Central memory CD8-positive, alpha-beta T cell (primary cell): ENCODE measurements around the gene ALX1.

Source experiments
- ATAC-seq: fragments of 150-1000 bp; cut with Tn5 transposase; replicated peaks from 2 replicates; pipeline ENCODE4 v1.10.0; 2022; ENCODE audit warnings: mild to moderate bottlenecking, moderate FRiP score, moderate number of reproducible peaks; ENCODE audit not compliant: poor library complexity, severe bottlenecking; ENCODE audit errors: extremely low read depth
- DNase-seq, 2 donors: peaks; one replicate each; pipeline ENCODE4 v3.0.0; 2021; ENCODE audit warnings: low spot score in 2 of 2
- H3K27ac Mint-ChIP-seq: one replicate; pipeline ENCODE4 v1.8.0; 2022; ENCODE audit warnings: low read depth, mild to moderate bottlenecking, moderate library complexity, mixed read lengths
- H3K27me3 Mint-ChIP-seq: one replicate; pipeline ENCODE4 v1.8.0; 2022; ENCODE audit warnings: mixed read lengths
- H3K36me3 Mint-ChIP-seq: one replicate; pipeline ENCODE4 v1.8.0; 2022; ENCODE audit warnings: mild to moderate bottlenecking, moderate library complexity, mixed read lengths; ENCODE audit not compliant: insufficient read depth
- H3K4me1 Mint-ChIP-seq: one replicate; pipeline ENCODE4 v1.8.0; 2022; ENCODE audit warnings: mixed read lengths
- H3K4me3 Mint-ChIP-seq: one replicate; pipeline ENCODE4 v1.8.0; 2022; ENCODE audit warnings: mild to moderate bottlenecking, moderate library complexity, mixed read lengths
- H3K9me3 Mint-ChIP-seq: one replicate; pipeline ENCODE4 v1.8.0; 2022; ENCODE audit warnings: mixed read lengths

The ALX1 gene

DNA sequence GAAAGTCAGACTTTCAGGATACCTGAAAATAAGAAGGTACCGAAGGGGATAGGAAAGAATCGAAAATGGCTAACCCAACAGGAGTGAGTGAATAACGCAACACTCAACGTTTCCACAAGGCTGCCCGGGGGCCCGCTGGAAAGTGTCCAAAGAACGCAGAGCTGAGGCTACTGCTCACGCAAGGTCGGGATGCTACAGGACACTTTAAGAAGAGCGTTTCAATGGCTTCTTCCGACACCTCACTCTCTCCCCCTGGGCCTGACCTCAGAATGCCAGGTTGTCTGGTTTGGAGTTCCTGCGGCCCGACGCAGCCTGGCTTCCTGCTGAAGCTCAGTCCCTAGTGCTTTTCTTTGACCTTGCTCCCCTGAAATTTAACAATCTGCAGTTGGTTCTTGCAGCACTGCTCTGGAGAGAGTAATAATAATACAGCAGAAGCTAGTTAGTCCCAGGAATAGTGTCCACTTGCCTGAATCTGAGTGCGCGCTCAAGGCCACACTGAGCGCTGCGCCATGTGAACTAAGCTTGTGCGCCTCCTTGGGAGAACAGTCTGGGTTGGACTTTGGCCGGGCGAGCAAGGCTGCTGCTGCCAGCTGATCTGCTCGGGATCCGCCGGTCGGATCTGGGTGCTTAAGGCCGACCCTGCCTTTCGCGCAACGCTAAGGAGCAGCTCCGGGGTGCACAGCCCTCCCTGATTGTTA lies 2.0 kb upstream of the ALX1 start:
- no peak overlapping the region for H3K27ac Mint-ChIP-seq
- H3K27me3 Mint-ChIP-seq, result no peaks in the 10 kb centered on the region
- DNase-seq (no peak), ATAC-seq (no peak)
- peaks cover 9% of the 10 kb centered on the region for H3K9me3 Mint-ChIP-seq
- H3K4me3 Mint-ChIP-seq, result no peak overlapping the region
- no peaks in the 10 kb centered on the region for H3K36me3 Mint-ChIP-seq
- no peaks in the 10 kb centered on the region for H3K4me1 Mint-ChIP-seq

DNA sequence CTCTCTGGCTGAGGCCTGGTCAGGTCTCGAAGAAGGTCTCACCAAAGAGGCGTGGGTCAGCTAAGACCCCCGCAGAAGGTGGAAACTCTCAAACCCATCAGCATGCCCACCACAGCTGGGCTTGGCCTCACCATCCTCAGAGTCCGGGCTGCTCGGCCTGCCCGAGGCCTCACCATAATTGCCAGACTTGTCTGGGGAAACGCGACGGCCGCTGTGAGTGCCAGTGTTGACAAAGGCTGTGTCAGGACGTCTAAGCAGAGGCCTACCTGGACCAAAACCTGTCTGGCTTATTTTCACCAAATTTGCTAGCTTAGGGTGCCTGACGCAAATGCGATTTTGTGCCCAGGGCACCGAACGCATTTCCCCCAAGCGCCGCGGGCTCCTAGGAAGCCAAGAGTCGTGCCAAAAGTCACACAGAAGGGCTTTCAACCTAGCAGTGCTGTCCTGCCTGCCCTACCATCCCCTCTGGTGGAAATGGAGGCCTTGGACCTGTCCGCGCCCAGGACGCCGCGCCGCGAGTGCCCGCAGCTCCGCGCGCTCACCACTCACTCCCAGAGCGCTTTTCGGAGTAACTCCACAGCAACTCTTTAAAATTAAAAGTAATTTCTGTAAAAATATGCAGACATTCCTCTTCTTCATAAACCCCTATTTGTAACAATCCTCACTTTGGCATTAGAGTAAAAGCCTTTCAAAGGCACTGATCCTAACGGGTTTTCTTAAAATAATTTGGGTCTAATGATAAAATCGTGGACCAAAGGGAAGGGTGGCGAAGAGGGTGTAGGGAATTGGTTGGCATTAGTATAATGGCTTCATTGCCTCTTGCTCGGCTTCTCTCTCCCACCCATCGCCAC lies 1.2 kb upstream of the ALX1 start:
- no peaks in the 10 kb centered on the region for H3K4me1 Mint-ChIP-seq
- no peak overlapping the region for H3K4me3 Mint-ChIP-seq
- H3K27me3 Mint-ChIP-seq, result no peaks in the 10 kb centered on the region
- H3K36me3 Mint-ChIP-seq, result no peaks in the 10 kb centered on the region
- ATAC-seq (no peak), DNase-seq (no peak)
- peaks cover 9% of the 10 kb centered on the region for H3K9me3 Mint-ChIP-seq
- H3K27ac Mint-ChIP-seq, result no peak overlapping the region

DNA sequence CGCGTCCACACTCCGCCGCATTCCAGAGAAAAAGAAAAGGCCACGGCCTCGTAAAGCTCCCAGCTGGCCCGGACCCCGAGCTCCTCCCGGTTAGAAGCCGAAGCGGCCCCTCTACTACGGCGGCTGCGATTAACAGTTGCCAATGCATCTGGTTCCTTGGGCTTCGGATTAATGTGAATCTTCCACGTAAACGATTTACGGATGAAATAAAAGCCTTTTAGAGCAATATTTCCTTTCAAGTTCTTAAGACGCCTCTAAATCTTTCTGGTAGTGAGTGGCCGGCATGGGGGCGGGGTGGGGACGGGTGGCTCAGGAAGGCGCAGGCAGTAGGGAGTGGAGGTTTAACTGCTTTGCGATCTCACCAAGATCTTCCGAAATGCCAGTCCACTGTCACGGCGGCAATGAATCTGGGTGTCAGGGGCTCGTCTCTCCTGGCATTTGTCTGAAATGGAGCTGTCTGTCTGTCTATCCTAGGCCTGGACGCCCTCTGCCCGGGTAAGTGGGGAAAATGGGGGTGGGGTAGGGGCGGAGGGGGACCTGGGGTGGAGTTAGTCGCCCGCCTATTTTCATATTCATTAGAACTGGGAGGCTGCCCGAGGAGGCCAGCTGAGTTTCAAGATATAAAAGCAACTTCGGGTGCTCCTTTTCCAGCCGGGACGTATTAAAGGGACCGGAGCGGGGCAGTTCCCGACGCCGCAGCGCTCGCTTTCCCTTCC lies 413 bp upstream of the ALX1 start:
- H3K27me3 Mint-ChIP-seq, result no peaks in the 10 kb centered on the region
- H3K36me3 Mint-ChIP-seq, result no peaks in the 10 kb centered on the region
- no peak for DNase-seq
- no peaks in the 10 kb centered on the region for H3K4me1 Mint-ChIP-seq
- H3K4me3 Mint-ChIP-seq, result no peak overlapping the region
- peaks cover 5% of the 10 kb centered on the region for H3K9me3 Mint-ChIP-seq
- no peak for ATAC-seq
- H3K27ac Mint-ChIP-seq, result no peak overlapping the region

DNA sequence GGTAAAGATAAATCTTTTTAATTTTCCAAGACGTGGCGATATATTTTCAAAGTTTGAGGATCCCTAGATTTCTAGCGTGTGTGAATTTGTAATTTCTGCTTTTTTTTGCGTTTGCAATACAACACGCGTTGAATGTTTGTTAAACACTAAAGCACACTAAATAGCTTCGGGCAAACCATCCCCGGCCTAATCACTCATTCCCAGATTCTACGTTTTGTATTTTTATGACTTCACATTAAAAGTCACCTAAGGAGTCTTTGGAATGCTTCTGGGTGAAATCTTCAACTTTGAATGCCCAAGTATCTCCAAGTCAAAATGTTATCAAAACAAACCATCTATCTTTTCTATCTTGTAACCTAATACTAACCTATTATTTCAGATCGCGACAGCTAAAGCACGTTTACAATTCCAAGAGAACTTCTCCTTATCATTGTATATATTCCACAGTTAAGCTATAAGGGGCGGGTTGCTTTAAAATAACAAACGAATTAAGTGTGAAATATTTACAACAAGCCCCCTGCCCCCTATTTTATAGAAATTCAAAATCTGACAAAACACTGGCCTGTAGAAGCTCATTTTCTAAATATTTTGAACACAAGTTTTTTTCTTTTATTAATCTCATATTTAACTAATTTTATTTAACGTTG lies 1.1 kb downstream of the ALX1 start:
- no peaks in the 10 kb centered on the region for H3K9me3 Mint-ChIP-seq
- H3K36me3 Mint-ChIP-seq, result no peaks in the 10 kb centered on the region
- no peak overlapping the region for H3K27ac Mint-ChIP-seq
- no peak overlapping the region for H3K4me3 Mint-ChIP-seq
- H3K4me1 Mint-ChIP-seq, result no peaks in the 10 kb centered on the region
- DNase-seq, result no peak
- no peak for ATAC-seq
- H3K27me3 Mint-ChIP-seq, result no peaks in the 10 kb centered on the region

DNA sequence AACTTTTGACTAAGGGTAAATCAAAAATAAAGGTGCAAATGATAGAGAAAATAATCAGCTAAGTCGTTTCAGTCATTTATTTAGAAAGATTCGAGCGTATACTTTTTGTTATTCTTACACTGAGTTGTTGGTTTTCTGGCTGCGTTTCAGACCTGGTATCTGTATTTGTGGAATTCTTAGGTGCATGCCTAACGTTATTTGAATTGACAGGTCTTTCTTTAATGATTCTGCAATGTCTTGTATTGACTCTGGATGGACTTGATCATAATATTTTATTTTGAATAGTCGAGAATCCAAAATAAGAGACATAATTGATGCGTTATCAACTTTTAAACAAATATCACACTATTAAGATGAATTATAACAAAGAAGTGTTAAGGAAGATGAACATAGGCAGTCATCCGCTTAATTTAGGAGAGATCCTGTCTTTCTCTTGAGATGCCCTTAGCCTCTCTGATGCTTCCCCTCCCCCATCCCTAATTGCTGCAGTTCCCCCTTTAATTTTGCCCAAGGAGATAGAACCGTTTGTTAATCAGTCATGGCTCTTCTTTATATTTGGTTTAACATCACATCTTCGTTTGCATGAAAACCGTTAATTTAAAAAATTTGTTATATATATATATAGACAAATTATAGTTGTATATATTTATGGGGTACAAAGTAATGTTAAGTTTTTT lies 1.8 kb downstream of the ALX1 start:
- ATAC-seq, result no peak
- no peak for DNase-seq
- no peaks in the 10 kb centered on the region for H3K36me3 Mint-ChIP-seq
- H3K27me3 Mint-ChIP-seq, result no peaks in the 10 kb centered on the region
- no peaks in the 10 kb centered on the region for H3K9me3 Mint-ChIP-seq
- H3K4me1 Mint-ChIP-seq, result no peaks in the 10 kb centered on the region
- H3K27ac Mint-ChIP-seq, result no peak overlapping the region
- no peak overlapping the region for H3K4me3 Mint-ChIP-seq

DNA sequence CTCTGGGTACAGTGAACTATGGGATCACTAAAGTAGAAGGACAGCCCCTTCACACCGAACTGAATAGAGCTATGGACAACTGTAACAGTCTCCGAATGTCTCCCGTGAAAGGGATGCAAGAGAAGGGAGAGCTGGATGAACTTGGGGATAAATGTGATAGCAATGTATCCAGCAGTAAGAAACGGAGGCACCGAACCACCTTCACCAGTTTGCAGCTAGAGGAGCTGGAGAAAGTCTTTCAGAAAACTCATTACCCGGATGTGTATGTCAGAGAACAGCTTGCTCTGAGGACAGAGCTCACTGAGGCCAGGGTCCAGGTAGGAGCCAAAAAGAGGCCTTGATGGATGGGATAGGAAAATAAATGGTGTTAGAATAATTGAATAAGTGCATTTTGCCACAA lies 3.5 kb downstream of the ALX1 start:
- Mint-ChIP-seq H3K4me1 (no peaks in the 10 kb centered on the region), H3K27me3 (no peaks in the 10 kb centered on the region), H3K27ac (no peak overlapping the region), H3K36me3 (no peaks in the 10 kb centered on the region), H3K4me3 (no peak overlapping the region), H3K9me3 (no peaks in the 10 kb centered on the region)
- ATAC-seq (no peak), DNase-seq (no peak)

DNA sequence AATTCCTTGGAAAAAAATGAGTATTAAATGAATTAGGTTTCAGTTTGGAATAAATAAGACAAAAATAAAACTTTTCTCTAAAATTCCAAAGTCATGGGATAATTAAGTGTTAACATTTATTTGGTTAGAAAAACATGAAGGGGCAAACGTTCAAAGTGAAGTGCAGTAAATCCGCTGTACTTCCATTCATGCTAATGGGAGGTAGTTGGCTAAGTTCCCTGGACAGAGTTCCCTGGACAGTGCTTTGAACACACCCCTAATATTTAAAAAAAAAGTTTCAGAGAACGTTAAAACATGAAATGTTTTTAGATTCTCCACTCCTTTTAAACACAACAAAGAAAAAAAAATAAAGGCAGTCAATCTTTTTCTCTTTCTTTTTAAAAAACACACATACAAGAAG lies 16.3 kb downstream of the ALX1 start:
- Mint-ChIP-seq H3K27ac (no peak overlapping the region), H3K36me3 (no peaks in the 10 kb centered on the region), H3K9me3 (no peaks in the 10 kb centered on the region), H3K4me3 (no peak overlapping the region), H3K27me3 (no peaks in the 10 kb centered on the region), H3K4me1 (no peaks in the 10 kb centered on the region)
- ATAC-seq (no peak), DNase-seq (no peak)

DNA sequence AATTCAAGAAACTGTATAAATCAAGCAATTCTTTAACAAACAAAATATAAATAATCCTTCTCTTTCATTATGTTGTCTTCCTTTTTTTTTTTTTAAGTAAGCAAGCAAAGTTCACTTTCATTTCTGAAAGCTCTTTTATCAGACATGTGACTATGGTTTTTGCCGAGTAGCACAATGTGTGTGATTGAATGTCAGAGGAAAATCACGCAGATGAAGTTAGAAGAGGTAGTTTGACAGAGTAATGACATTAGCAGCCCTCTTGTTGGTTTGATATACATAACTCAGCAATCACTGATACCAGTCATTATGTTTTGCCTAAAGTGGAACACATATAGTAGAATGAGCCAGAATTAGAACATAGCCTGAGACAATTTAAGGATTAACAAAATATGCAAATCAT lies 19.0 kb downstream of the ALX1 start:
- DNase-seq, result no peak
- Mint-ChIP-seq H3K36me3 (no peaks in the 10 kb centered on the region), H3K4me1 (no peaks in the 10 kb centered on the region)

DNA sequence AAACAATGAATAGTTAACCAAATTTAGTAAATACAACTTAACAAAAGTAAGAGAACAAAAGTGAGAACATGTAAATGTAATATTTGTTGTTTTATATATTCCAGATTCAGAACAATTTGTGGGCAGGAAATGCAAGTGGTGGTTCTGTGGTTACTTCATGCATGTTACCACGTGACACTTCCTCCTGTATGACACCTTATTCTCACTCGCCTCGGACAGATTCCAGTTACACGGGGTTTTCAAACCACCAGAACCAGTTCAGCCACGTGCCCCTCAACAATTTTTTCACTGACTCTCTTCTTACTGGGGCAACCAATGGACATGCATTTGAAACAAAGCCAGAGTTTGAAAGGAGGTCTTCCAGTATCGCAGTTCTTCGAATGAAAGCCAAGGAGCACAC lies 21.0 kb downstream of the ALX1 start:
- H3K27ac Mint-ChIP-seq, result no peak overlapping the region
- H3K9me3 Mint-ChIP-seq, result no peaks in the 10 kb centered on the region
- no peaks in the 10 kb centered on the region for H3K27me3 Mint-ChIP-seq
- H3K4me1 Mint-ChIP-seq, result no peaks in the 10 kb centered on the region
- ATAC-seq, result no peak
- no peak for DNase-seq
- H3K4me3 Mint-ChIP-seq, result no peak overlapping the region
- H3K36me3 Mint-ChIP-seq, result no peaks in the 10 kb centered on the region

More for the DNA sequence above, 19.0 kb downstream of the ALX1 start:
- H3K27me3 Mint-ChIP-seq, result no peaks in the 10 kb centered on the region
- H3K27ac Mint-ChIP-seq, result no peak overlapping the region
- H3K9me3 Mint-ChIP-seq, result no peaks in the 10 kb centered on the region
- no peak overlapping the region for H3K4me3 Mint-ChIP-seq
- no peak for ATAC-seq

DNA sequence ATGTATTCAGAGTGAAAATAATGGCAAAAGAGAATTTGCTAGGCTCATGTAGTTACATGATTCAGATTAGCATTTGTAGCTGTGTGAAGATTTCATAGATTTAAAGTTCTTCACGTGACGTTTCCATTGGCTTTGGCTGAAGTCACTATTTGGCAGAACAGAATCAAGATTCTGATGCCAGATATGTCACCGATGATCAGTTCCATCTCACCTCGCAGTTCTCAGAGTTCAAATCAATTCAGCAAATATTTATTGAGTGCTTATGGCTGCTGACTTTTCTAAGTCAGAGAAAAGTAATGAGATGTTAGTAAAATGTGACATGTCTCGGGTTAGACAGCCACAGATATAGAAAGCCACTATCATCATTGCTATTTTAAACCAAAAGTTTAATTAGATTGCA lies 28.4 kb downstream of the ALX1 start:
- DNase-seq, result no peak
- H3K27me3 Mint-ChIP-seq, result no peaks in the 10 kb centered on the region

DNA sequence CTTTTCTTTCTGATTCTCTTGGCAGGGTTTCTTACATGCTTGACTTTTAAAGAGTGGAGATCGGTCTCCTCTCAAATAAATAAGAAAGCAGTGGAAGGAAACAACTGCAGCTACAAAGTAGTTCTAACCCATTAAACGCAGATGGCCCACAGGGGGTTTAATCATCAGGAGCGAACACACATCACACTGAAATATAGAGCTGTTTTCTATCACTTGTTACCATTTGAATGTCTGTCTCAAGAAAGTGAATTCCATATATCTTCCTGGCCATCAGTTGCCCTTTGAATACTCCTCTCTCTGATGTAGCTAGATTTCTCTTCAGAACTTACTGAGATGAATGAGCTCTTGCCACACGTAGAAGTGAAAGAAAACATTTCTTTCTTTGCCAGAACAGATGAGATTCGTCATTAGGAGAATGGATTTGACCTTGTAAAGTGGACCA lies 29.1 kb downstream of the ALX1 start:
- ATAC-seq (no peak), DNase-seq (no peak)
- Mint-ChIP-seq H3K4me1 (no peaks in the 10 kb centered on the region), H3K9me3 (no peaks in the 10 kb centered on the region), H3K4me3 (no peak overlapping the region), H3K27ac (no peak overlapping the region), H3K27me3 (no peaks in the 10 kb centered on the region), H3K36me3 (no peaks in the 10 kb centered on the region)

More for the DNA sequence above, 28.4 kb downstream of the ALX1 start:
- no peaks in the 10 kb centered on the region for H3K4me1 Mint-ChIP-seq
- H3K4me3 Mint-ChIP-seq, result no peak overlapping the region
- H3K27ac Mint-ChIP-seq, result no peak overlapping the region
- H3K9me3 Mint-ChIP-seq, result no peaks in the 10 kb centered on the region
- no peak for ATAC-seq
- no peaks in the 10 kb centered on the region for H3K36me3 Mint-ChIP-seq

DNA sequence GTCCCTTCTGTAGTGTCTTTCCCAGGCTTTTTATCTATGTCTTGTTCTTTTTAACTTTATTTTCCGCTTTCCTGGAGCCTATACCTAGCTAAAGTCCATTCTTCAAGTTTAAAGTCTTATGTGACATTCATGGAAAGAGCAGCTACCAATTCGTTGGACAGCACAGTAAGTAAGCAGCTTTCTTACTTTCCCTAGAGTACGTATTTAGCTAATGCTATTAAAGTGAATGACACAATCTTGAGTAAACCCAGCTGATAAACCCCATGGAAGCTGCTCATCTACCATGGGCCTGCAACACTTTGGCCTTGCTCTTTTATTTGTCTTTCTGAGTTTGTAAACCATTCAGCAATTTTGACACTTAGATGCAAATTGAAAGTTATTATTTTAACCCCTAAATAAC lies 30.0 kb downstream of the ALX1 start:
- Mint-ChIP-seq H3K9me3 (no peaks in the 10 kb centered on the region), H3K27ac (no peak overlapping the region), H3K4me3 (no peak overlapping the region), H3K27me3 (no peaks in the 10 kb centered on the region), H3K4me1 (no peaks in the 10 kb centered on the region), H3K36me3 (no peaks in the 10 kb centered on the region)
- DNase-seq (no peak), ATAC-seq (no peak)
